ENCODE results near the gene ELMO2. TPM values are rescaled to one million over a fixed set of nuclear protein-coding genes. Genes with fewer than 3 reads are reported as not detected.

ELMO2 gene
- total RNA-seq, 1 experiment from 2014 or later, result 41.7 TPM

- H3K27me3 ChIP-seq, result no peaks in the 10 kb centered on the region
- H3K9me3 ChIP-seq, result no peaks in the 10 kb centered on the region
- DNase-seq, result no peak
- peaks cover 48% of the 10 kb centered on the region for H3K36me3 ChIP-seq
- peak overlapping the region; percentile 97 for H3K4me3 ChIP-seq
Observed at GRCh38 chr20:46362921-46363867, 43.2 kb downstream of the ELMO2 start.

GRCh38 chr20:46361811-46362210 lies 44.6 kb downstream of the ELMO2 start:
- H3K36me3 ChIP-seq, result peaks cover 34% of the 10 kb centered on the region

GRCh38 chr20:46361381-46361780 lies 45.0 kb downstream of the ELMO2 start:
- H3K9me3 ChIP-seq, result no peaks in the 10 kb centered on the region
- no peaks in the 10 kb centered on the region for H3K27me3 ChIP-seq
- H3K36me3 ChIP-seq, result peaks cover 32% of the 10 kb centered on the region
- no peak for DNase-seq
- H3K4me3 ChIP-seq, result no peak overlapping the region

More at GRCh38 chr20:46361811-46362210, 44.6 kb downstream of the ELMO2 start:
- Histone ChIP-seq H3K4me3 (no peak overlapping the region), H3K27me3 (no peaks in the 10 kb centered on the region), H3K9me3 (no peaks in the 10 kb centered on the region)
- DNase-seq, result no peak

DNA sequence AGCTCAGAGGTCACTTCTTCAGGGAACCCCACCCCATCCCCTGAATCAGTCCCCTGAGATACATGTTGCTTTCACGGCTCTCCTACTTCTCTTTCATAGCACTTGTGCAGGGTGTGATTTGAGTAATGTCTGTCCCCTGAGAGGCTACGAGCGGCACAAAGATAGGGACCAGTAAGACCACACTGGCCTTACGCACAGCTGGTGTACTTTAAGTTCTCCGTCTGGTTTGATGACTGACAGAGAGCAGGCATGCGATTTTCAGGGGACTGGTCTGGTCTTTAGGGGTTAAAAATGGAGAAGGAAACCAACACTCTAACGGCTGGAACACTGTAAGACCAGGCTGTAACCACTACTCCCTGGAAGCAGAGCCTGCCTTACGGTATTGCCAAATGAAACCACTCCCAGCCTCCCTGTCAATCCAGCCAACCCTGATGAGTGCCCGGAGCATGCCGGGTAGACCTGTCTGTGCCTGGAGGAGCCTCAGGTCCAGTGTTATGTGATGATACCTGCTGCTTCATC lies 47.1 kb downstream of the ELMO2 start:
- Histone ChIP-seq H3K4me3 (no peak overlapping the region), H3K36me3 (peaks cover 47% of the 10 kb centered on the region), H3K9me3 (no peaks in the 10 kb centered on the region), H3K27me3 (no peaks in the 10 kb centered on the region)
- DNase-seq, result no peak

- Histone ChIP-seq H3K9me3 (no peaks in the 10 kb centered on the region), H3K36me3 (peaks cover 41% of the 10 kb centered on the region), H3K4me3 (no peak overlapping the region), H3K27me3 (no peaks in the 10 kb centered on the region)
- no peak for DNase-seq
Observed at GRCh38 chr20:46358346-46359058, 47.9 kb downstream of the ELMO2 start.

DNA sequence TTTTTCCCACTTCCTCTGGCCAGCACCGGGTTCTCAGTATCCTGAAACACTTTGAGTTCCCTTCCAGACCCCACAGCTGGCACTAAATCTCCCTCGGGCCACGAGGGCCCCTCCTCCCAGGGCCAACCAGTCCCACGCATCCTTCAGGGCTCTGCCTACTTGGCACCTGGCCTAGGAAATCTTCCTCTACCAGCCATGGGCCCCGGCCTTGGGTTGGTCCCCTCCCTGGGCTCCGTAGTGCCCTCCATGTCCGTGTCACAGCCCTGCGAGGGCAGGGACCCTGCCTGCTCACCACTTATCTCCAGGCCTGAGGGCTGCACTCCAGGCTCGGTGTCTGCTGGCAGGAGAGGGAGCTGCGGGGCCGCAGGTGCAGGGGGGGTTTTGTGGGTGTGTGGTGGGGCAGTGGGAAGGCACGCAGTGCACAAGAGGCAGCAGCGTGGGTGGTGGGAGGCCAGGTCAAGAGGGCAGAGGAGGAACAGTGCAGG lies 49.3 kb downstream of the ELMO2 start:
- Histone ChIP-seq H3K36me3 (peaks cover 29% of the 10 kb centered on the region), H3K9me3 (no peaks in the 10 kb centered on the region), H3K4me3 (no peak overlapping the region), H3K27me3 (no peaks in the 10 kb centered on the region)
- DNase-seq, result no peak

- DNase-seq, result no peak
- no peak overlapping the region for H3K4me3 ChIP-seq
- H3K36me3 ChIP-seq, result peaks cover 29% of the 10 kb centered on the region
- no peaks in the 10 kb centered on the region for H3K9me3 ChIP-seq
- H3K27me3 ChIP-seq, result no peaks in the 10 kb centered on the region
Observed at GRCh38 chr20:46356195-46357029, 50.0 kb downstream of the ELMO2 start.

DNA sequence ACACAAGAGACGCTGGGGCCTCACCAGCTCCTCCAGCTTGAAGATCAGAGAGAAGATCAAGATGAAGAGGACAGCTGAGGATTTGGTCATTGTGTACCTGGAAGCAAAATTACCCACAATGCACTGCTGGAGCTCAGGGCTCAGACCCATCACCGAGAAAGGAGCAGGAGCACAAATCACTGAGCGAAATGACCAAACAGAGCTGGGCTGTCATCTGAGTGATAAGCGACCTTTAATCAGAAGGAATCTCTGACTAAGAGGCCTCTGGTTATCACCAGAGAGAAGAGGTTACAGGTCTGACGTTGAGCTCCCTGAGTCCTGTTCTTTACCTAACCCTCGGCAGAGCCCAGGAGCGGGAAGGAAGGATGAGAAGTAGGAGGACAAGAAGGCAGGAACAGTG lies 50.6 kb downstream of the ELMO2 start:
- H3K9me3 ChIP-seq, result no peaks in the 10 kb centered on the region
- peaks cover 27% of the 10 kb centered on the region for H3K36me3 ChIP-seq
- DNase-seq, result no peak
- no peaks in the 10 kb centered on the region for H3K27me3 ChIP-seq
- H3K4me3 ChIP-seq, result no peak overlapping the region

GRCh38 chr20:46354920-46355654 lies 51.3 kb downstream of the ELMO2 start:
- no peak for DNase-seq
- H3K36me3 ChIP-seq, result peaks cover 27% of the 10 kb centered on the region
- H3K4me3 ChIP-seq, result no peak overlapping the region
- H3K27me3 ChIP-seq, result no peaks in the 10 kb centered on the region
- no peaks in the 10 kb centered on the region for H3K9me3 ChIP-seq

- no peak for DNase-seq
- Histone ChIP-seq H3K27me3 (no peaks in the 10 kb centered on the region), H3K36me3 (peaks cover 25% of the 10 kb centered on the region), H3K4me3 (no peak overlapping the region), H3K9me3 (no peaks in the 10 kb centered on the region)
Observed at GRCh38 chr20:46354207-46354555, 52.2 kb downstream of the ELMO2 start.

GRCh38 chr20:46353500-46354206 lies 52.8 kb downstream of the ELMO2 start:
- Histone ChIP-seq H3K9me3 (no peaks in the 10 kb centered on the region), H3K36me3 (peaks cover 25% of the 10 kb centered on the region), H3K27me3 (no peaks in the 10 kb centered on the region), H3K4me3 (no peak overlapping the region)
- DNase-seq, result no peak

- no peaks in the 10 kb centered on the region for H3K9me3 ChIP-seq
- H3K4me3 ChIP-seq, result no peak overlapping the region
- no peaks in the 10 kb centered on the region for H3K27me3 ChIP-seq
- DNase-seq, result no peak
- H3K36me3 ChIP-seq, result peaks cover 20% of the 10 kb centered on the region
Observed at GRCh38 chr20:46352370-46352938, 54.0 kb downstream of the ELMO2 start.

- DNase-seq, result no peak
- Histone ChIP-seq H3K27me3 (no peaks in the 10 kb centered on the region), H3K36me3 (peaks cover 19% of the 10 kb centered on the region), H3K4me3 (no peak overlapping the region), H3K9me3 (no peaks in the 10 kb centered on the region)
Observed at GRCh38 chr20:46351357-46352058, 54.9 kb downstream of the ELMO2 start.

- no peak for DNase-seq
- Histone ChIP-seq H3K27me3 (no peaks in the 10 kb centered on the region), H3K36me3 (peaks cover 13% of the 10 kb centered on the region), H3K9me3 (no peaks in the 10 kb centered on the region), H3K4me3 (no peak overlapping the region)
Observed at GRCh38 chr20:46350986-46351267, 55.5 kb downstream of the ELMO2 start.

Measured in MG63 (cell line).